GM21367 (cell line): ENCODE results near the gene CELSR1.

Experiments used
- ATAC-seq: cut with Tn5 transposase; IDR thresholded peaks from one replicate; pipeline ENCODE4 v1.9.1; 2021; ENCODE audit not compliant: unreplicated experiment

The CELSR1 gene, protein sequence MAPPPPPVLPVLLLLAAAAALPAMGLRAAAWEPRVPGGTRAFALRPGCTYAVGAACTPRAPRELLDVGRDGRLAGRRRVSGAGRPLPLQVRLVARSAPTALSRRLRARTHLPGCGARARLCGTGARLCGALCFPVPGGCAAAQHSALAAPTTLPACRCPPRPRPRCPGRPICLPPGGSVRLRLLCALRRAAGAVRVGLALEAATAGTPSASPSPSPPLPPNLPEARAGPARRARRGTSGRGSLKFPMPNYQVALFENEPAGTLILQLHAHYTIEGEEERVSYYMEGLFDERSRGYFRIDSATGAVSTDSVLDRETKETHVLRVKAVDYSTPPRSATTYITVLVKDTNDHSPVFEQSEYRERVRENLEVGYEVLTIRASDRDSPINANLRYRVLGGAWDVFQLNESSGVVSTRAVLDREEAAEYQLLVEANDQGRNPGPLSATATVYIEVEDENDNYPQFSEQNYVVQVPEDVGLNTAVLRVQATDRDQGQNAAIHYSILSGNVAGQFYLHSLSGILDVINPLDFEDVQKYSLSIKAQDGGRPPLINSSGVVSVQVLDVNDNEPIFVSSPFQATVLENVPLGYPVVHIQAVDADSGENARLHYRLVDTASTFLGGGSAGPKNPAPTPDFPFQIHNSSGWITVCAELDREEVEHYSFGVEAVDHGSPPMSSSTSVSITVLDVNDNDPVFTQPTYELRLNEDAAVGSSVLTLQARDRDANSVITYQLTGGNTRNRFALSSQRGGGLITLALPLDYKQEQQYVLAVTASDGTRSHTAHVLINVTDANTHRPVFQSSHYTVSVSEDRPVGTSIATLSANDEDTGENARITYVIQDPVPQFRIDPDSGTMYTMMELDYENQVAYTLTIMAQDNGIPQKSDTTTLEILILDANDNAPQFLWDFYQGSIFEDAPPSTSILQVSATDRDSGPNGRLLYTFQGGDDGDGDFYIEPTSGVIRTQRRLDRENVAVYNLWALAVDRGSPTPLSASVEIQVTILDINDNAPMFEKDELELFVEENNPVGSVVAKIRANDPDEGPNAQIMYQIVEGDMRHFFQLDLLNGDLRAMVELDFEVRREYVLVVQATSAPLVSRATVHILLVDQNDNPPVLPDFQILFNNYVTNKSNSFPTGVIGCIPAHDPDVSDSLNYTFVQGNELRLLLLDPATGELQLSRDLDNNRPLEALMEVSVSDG (N-terminal part only)

DNA sequence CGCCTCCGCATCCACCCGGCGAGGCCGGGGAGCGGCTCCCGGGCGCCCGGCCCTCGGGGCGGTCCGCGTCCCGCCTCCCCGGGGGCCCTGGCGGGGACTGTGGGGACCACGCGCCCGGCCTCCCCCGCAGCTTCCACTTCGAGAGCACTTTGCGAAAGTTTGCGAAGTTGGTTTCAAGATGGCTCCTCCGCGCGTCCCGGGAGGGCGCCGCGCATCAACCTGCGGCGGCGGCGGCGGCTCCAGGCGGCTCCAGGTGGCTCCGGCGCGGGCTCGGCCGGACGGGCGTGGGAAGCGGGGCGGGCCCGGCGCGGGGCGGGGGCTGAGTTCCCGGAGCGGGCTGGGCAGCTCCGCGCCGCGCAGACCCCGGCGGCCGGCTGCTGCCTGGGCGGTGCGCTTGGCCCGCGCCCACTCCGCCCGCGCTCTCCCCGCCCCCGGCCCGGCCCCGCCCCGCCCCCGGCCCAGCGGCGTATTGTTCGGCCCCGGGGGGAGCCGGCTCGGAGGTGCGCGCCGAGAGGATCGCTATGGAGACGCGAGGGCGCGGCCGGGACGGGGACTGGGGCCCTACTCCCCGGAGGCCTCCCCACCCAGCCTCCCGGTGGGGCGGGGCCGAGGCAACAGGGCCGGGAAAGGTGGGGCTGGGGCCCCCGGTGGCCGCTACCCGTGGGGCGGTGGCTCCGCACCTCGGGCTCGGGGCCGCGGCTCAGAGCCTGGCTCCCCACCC lies at the start of gene CELSR1:
Gene CELSR1 (minus strand): TSS at position 396 of the 721 bp plus-strand sequence. CDS start 450 bp downstream, outside the sequence.
- ATAC-seq, result no peak

DNA sequence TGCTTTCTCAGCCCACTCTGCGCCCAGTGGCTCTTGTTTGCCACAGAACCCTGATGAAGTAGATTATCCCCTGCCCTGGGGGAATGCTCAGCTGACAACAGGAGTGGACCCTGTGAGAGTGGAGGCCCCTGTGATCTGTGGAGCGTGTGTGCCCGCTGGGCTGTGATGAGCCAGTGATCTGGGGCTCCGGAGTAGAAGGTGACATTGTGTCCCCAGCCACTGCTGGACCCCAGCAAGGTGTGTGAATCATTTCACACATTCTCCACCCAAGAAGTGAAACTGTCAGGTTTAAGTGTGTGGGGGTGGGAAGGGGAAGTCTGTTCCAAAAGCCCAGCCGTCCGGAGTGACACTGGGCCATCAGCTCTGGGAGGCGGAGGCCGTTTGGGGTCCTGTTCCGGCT lies 49.6 kb upstream of the CELSR1 start:
- no peak for ATAC-seq

DNA sequence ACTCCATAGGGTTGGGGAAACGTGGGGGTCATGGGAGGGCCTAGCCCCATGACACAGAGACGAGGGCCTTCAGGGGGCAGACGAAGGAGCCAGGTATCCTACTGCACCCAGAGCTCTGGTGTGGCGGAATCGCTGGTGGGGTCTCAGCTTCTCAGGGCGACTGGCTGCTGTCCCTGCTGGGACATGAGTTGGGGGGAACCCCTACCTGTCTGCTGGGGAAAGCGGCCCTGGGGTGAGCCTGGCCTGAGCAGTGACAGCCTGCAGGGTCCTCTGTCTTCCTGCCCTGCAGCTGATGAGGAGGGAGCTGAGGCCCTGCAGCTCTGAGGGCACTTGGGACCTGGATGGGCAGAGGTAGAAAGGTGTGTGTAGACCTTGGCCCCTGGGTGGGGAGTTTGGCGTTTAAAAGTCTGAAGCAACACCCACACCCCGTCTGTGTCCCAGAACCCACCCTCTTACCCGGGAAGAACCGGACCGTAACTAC lies 49.2 kb upstream of the CELSR1 start:
- ATAC-seq, result no peak

DNA sequence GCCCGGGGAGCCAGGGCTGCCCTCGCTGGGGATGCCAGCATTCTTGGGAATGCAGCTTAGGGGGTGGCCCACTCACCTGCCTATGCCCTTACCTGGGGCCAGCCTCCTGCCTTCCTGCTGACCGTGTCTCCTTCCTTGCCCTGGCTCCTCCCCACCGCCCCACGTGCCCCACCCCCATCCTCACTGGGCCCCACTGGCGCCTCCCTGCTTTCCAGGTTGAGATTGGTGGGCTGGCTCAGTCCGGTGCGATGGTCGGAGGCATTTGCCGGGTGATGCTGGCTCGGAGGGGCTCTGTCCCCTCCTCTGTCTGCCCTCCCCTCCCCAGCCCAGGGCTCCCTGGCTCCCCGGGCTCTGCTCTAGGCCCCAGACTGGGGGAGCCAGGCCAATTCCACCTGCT lies 48.7 kb upstream of the CELSR1 start:
- no peak for ATAC-seq

DNA sequence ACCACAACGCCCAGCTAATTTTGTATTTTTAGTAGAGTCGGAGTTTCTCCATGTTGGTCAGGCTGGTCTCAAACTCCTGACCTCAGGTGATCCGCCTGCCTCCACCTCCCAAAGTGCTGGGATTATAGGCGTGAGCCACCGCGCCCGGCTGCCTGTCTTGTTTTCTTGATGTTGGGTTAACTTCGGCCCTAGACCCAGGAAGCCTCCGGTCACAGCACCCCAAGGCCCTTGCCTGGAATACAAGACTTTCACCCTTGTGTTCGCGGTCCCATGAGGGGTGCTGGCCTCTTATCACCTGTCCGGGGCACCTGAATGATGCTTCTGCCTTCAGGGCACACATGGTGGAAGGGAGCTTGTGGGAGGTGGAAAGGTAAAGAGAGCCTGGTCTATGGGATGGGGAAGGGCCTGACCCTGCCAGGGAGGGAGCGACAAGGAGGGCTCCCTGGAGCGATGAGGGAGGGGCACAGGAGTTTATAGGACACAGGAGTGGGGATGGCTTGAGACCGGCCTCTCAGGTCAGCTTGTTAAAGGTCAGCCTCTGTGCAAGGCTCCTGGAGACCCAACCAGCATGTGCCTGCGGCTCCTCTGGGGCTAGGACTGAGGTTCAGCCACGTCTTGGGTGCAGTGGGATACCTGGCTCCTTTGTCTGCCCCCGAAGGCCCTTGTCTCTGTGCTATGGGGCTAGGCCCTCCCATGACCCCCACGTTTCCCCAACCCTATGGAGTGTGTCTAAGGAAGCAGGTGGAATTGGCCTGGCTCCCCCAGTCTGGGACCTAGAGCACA lies 48.1 kb upstream of the CELSR1 start:
- no peak for ATAC-seq

DNA sequence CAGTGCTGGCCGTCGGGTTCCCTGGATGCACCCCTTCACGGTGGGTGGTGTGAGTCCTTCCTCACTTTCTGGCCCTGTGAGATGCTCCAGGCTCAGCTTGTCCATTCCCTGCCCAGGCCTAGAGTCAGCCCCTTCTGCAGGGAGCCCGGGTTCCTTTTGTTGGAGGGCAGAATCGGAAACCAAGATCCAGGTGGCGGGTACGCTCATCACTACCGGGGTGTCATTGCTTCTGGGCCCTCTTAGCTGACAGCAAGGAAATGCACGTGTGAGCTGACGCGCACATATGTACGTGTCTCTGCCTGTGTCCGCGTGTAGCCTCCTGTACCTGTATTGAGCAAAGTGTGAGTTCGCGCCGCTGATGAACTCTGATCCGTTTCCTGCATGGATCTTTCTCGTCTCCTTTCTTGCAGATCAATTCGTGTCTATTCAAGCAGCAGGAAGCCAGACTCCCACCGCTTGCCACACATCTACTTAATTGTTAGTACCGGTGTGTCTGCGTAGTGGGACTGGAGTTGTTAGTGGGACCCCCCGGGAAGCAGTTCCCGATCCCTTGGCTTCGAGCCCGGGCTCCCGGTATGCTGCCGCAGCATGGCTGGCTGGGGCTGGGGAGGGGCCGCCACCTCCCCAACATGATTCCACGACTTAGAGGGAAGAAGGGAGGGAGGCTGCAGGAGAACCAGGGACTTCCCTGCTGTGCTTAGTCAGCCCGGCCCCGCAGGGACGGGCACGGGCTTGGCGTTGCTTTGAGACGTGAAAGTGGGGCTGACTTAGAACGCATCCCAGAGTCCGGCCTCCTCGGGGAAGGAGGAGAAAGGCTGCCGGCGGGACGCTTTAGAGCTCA lies 46.9 kb upstream of the CELSR1 start:
- no peak for ATAC-seq

DNA sequence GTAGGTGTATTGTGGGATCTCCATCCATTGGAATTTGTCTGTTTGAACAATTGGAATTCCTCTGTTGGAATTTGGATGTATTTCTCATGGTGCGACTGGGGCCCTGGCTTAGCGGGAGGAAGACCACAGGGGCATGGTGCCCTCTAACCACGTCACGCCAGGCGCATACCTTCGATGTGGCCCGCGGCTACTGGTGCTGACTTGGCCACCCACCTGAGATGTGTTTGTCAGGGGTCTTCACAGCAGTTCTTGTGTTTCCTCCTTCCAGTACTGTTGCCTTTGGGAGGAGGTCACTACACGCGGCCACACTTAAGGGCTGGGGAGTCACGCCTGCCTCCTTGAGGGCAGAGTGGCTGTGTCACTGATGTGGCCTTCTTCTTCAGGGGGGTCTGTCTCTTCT lies 46.2 kb upstream of the CELSR1 start:
- ATAC-seq, result no peak

DNA sequence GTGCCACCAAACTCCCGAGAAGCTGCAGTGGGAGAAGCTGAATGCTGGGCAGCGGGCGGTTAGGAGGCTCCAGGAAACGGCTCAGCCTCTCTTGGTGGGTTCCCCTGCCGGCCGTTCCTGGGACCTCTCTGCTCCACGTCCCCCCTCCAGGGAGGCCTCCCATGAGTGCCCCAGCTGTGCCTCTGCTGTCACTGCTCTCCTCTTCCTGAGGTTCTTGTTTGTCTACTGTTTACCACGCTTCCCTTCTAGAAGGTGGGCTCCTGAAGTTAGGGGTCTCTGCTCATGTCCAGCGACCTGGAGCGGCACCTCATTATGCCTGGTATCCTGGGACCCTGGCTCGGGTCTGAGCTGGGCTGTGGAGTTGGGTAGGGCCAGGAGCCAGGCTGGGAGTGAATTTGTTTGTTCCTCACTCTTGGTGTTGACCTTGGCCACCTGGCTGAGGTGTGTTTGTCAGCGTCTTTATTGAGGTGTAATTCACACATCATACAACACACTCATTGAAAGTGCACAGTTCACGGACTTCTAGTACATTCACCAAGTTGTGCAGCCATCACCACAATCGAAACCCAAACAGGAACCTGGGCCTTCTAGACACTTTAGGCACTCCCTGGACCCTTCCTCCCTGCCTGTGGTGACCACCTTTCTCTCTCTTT lies 45.0 kb upstream of the CELSR1 start:
- ATAC-seq, result no peak

DNA sequence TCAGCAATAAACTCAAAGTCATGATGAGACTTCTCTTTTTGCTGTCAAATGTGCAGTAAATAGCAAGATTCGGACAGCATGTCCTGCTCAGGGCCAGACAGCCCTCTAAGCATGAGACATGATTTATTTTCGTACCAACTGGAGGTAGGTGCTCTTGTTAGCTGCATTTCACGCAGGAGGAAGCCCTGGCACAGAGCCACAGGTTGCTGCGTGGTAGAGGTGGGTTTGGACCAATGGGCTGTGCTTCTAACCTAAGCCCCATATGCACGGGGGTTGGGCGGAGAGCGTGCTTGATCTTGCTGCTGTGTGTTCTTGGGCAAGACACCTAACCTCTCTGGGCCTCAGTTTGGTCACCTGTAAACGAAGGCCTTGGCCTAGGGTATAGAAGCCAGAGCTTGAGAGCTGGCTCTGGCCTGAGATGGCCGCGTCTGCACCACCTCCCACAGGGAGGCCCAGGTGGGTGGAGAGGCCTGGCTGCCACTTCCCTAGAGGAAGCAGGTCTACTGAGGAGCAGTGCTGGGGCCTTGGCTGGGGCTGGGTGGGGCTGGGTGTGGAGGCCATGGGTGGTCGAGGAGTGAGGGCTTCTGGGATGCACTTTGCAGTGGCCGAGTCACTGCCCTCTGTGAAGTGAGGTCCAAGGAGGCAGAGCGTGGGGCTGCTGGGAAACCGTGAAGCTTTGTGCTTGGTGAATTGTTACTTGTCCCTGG lies 44.3 kb upstream of the CELSR1 start:
- ATAC-seq, result no peak

DNA sequence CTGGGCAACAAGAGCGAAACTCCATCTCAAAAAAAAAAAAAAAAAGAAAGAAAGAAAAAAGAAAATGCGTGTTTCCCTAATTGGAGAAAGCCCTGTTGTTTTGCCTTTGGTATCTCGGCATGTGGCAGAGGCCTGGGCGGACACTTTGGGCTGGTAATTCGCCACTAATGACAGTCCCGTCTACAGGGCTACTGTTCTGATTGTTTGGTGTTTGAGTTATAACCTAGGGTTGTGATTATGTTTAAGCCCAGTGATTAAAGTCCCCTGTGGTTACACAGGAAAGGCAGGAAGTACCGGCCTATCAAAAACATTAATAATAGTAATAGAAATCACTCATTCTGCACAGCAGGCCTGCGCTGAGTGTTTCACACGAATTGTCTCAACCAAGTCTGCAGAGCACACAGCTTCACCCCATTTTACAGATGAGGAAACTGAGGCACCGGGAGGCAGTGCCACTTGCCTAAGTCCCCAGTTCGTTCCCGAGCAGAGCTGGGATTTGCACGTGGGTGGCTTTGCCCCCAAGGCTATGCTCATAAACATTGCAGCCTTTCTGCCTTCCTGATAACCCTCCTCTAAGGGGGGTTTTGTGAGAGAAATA lies 43.6 kb upstream of the CELSR1 start:
- no peak for ATAC-seq

DNA sequence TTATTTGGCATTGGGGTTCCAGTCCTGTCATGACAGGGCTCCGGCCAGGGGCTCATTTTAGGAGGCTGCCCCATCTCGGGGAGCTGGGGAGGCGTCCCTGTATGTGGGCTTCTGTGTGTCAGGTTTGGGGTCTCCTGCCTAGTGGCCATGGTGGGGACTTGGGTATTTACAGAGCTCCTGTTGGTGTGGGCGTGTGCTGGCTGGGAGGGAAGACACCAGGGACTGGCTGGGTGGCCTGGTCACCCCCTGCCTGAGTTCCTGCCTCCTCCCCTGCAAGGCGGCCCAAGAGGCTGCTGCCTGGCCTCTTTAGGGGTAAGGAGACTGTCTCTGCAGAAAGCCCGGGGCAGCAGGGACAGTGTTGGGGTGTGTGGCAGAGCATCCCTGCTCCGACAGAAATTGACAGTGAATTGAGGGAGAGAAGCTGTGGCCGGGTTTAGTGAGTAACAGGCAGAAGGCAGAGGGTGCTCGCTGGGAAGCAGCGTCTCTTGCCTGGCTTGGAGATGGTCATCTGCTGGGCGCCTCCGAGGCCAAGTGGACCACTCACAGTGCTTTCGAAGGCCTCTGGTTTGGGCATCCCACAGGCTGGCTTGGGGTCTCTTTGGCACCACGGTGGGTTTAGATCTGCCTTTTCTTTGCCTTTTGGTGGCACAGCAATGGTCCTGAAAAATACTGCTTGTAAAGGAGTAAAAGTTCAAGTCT lies 42.5 kb upstream of the CELSR1 start:
- no peak for ATAC-seq

DNA sequence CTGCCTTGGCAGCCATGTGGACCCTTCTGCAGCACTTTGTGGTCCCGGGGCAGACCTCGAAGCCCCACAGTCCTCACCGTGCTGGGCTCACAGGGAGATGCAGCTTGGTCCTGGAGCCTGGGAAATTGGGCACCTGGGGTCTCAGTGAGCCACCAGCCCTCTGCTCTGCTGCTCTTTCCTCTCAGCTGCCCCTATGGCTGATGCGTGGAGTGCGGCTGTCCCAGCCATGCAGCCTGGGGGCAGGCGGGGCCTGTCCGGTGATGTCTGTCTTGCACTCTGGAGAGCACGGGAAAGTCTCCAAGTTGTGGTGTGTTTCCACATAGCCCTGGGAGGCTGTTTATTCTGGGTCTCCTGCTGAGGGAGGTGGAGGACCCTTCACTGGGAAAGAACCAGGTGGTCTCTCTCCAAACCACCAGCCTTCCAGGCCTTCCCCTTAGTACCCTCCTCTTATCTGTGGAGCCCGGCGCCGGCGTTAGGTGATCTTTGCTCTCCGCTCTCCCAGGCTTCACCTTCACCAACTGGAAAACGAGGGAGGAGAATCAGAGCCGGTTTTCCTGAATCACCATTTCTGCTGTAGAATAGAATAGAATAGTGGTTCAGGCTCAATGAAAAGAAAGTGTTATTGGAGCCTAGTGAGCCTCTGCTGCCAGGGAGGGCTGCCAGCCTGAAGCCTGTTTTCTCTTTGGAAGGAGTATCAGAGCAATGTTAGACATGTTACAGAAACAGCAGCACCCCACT lies 41.6 kb upstream of the CELSR1 start:
- no peak for ATAC-seq

DNA sequence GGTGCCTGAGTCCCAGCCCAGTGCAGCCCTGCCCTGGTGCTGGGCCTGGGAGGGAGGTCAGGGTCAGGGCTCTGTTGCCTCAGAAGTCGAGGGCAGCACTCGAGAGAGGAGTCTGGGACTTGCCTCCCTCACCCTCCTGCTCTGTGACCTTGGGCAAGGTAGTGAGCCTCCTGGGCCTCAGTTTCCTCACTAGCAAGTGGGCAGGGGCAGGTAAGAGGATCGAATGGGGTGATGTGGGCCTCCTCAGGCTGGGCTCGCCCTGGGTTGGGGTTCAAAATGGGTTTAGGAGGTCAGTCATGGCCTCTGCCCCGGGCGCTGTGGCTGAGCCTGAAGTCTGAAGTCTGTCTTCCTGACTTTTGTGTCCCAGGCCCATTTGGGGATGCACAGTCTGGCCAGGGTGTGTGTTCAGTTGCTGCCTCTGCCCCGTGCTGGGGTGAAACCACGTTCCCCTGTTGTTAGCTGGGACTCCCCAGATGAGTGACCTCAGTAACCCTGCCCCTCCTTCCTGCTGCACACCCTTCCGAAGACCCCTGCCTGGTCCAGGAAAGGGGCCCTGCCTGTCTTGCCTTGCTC lies 40.9 kb upstream of the CELSR1 start:
- ATAC-seq, result no peak

DNA sequence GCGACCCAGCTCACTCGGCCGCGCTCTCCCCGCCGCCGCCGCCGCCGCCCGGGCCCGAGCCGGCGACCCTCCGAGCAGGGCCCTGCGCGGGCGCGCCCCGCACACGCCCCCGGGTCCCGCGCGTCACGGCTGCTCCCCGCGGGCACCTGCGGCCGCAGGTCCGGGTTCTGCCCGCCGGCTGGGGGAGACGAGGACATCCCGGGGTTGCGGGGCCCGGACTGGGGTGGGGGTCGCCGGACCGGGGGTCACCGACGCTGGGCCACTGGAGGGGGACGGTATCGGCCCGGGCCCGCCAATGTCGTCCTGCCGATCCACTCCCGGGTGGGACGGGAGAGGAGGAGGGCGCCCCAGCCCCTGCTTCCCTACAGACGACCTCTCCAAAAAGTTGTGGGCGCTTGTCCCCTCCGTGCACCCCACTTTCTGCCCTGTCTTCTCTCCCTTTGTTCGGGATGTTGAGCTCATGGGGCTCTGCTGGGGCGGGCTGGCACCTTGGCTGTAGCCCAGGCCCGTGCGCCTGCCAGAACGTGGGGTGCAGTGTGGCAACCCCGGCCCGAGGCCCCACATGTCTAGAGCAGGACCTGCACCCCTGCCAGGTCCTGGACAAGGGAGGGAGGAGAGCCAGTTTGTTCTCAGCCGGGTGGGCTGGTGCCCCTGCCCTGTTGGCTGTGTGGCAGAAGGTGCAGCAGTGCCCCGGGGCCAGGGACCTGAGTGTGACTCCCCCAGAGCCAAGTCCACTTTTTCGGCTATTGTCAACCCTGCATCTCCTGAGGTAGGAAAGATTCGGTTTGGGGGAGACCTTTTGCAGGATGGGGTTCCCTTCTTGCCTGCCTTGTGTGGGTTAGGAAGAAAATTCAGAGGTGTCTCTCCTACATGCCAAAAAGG lies 40.2 kb upstream of the CELSR1 start:
- peak; percentile 23 for ATAC-seq
